ENCODE measurements around the gene DNAJA1. TPM values are rescaled to one million over a fixed set of nuclear protein-coding genes. Genes with fewer than 3 reads are reported as not detected.

The DNAJA1 gene
- total RNA-seq, 2 donors from 2014 or later: 60.5 to 112 TPM

GRCh38 chr9:33022755-33023154 is 2.3 kb upstream of the DNAJA1 start:
- H3K9me3 ChIP-seq: no peaks in the 10 kb centered on the region
- DNase-seq (ENCODE audit: low spot score): no peak
- peaks cover 5 to 40% of the 10 kb centered on the region in 2 donors for H3K4me1 ChIP-seq (ENCODE audit: control insufficient read depth in 1 of 2, low read depth in 2 of 2)
- H3K36me3 ChIP-seq: no peaks in the 10 kb centered on the region
- no peak for ATAC-seq (ENCODE audit: insufficient number of reproducible peaks, low FRiP score, low read depth)
- no peak overlapping the region for H3K27ac ChIP-seq
- H3K4me3 ChIP-seq: no peak overlapping the region
- TF ChIP-seq, protein P1, sequence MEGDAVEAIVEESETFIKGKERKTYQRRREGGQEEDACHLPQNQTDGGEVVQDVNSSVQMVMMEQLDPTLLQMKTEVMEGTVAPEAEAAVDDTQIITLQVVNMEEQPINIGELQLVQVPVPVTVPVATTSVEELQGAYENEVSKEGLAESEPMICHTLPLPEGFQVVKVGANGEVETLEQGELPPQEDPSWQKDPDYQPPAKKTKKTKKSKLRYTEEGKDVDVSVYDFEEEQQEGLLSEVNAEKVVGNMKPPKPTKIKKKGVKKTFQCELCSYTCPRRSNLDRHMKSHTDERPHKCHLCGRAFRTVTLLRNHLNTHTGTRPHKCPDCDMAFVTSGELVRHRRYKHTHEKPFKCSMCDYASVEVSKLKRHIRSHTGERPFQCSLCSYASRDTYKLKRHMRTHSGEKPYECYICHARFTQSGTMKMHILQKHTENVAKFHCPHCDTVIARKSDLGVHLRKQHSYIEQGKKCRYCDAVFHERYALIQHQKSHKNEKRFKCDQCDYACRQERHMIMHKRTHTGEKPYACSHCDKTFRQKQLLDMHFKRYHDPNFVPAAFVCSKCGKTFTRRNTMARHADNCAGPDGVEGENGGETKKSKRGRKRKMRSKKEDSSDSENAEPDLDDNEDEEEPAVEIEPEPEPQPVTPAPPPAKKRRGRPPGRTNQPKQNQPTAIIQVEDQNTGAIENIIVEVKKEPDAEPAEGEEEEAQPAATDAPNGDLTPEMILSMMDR (IDR thresholded peaks at IDR 0.05): no peak
- H3K27me3 ChIP-seq (replicated peaks; ENCODE audit: insufficient read depth): no peaks in the 10 kb centered on the region

DNA sequence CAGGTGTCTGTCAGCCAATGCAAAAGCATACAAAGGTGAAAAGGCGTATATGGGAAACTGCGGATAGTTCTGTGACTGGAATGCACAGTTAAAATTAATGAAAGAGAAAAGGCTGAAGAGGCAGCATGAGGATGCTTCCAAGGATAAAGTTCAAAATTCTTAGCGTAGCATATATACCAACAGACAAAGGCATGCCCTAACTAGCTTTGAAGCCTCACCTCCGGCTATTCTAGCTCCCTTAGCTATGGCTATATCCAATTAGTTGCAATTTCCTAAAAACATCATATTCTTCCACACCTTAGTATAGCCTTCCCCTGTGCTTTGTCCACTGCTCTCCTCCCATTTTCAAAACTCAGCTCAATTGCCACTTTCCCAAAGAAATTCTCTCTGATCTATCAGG is 1.4 kb upstream of the DNAJA1 start:
- Histone ChIP-seq H3K27ac (peak overlapping the region in 1 of 2 donors; percentile 94), H3K4me3 (peak overlapping the region; percentile 92), H3K9me3 (no peaks in the 10 kb centered on the region), H3K4me1 (ENCODE audit: control insufficient read depth in 1 of 2, low read depth in 2 of 2) (peaks cover 12 to 49% of the 10 kb centered on the region in 2 donors), H3K27me3 (replicated peaks; ENCODE audit: insufficient read depth) (no peaks in the 10 kb centered on the region), H3K36me3 (no peaks in the 10 kb centered on the region)
- TF ChIP-seq, protein P1 (IDR thresholded peaks at IDR 0.05): no peak
- no peak for ATAC-seq (ENCODE audit: insufficient number of reproducible peaks, low FRiP score, low read depth)
- DNase-seq (ENCODE audit: low spot score): no peak

DNA sequence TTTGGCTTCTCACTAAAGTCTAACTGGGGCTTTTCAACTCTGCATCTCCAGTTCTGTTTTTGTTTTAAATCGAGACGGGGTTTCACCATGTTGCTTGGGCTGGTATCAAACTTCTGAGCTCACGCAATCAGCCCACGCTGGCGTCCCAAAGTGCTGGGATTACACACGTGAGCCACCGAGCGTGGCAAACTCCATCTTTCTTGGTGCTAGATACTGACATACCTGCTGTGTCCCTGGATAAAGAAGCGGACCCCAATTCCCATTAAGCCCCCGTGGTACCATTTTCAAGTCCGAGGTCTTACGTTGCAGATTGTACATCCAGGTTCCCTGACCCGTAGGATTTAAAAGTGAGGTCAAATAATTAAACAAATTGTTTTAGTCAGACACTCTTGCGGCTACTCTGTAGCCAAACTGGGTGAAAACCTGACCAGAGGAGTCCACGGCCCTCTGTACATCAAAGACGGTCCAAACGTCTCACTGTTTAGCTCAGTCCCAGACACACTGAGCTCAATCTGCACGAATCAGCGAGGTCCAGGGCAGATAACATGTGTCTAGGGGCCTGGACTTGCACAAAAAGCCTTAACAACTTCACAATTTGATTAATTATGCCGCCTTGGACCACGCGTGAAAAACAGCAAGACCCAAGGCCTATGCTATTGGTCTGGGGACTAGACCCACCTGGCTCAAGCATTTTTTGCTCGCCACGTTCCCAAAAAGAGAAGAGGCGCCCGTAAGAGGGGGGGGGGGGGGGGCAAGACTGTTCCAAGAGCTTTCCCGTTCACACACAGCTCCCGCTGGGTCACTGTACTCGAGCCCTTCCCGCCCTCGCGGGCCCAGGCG is 727 bp upstream of the DNAJA1 start:
- TF ChIP-seq, protein P1 (IDR thresholded peaks at IDR 0.05): no peak
- DNase-seq (ENCODE audit: low spot score) (no peak), ATAC-seq (ENCODE audit: insufficient number of reproducible peaks, low FRiP score, low read depth) (peak; percentile 9)
- Histone ChIP-seq H3K4me3 (peak overlapping the region; percentile 92), H3K27me3 (replicated peaks; ENCODE audit: insufficient read depth) (no peaks in the 10 kb centered on the region), H3K4me1 (ENCODE audit: control insufficient read depth in 1 of 2, low read depth in 2 of 2) (peaks cover 19 to 54% of the 10 kb centered on the region in 2 donors), H3K27ac (peak overlapping the region; percentile 94 to 96), H3K36me3 (no peaks in the 10 kb centered on the region), H3K9me3 (no peaks in the 10 kb centered on the region)

DNA sequence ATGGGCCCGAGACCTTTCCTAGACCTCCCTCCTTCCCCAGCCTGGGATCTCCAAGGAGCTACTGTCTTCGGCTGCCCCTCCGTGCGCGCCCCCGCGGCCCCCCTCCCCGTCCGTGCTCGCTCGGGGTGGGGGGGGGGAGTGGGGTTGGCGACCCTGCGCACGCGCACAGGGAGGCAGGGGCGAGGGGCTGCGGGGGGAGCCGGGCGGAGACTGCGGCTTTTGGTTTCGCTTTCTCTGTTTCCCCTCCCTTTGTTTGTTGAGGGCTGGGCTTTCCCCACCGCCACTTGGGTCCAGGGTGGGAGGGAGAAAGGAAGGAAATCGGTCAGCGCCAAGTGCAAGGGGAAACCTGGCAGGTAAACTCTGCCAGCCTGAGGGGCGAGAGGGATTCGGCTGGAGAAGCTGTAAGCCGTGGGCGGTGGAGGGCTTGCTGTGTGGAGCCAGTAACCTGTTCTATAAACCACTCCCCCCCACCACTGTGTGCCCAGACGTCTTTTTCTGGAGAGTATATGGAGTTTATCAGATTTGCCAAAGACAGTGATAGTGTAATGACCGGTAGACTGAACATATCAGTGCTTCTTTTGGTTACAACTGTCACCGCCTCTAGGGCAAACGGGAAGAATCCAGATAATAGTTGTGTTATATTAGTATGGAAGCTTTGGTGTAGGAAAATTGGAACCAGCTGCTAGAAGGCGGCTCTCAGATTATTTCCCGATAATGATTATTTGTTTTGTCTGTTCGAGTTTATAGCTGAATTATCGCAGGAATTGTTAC is 684 bp downstream of the DNAJA1 start:
- DNase-seq (ENCODE audit: low spot score) (no peak), ATAC-seq (ENCODE audit: insufficient number of reproducible peaks, low FRiP score, low read depth) (peak; percentile 27)
- TF ChIP-seq, protein P1 (IDR thresholded peaks at IDR 0.05): no peak
- Histone ChIP-seq H3K27me3 (replicated peaks; ENCODE audit: insufficient read depth) (no peaks in the 10 kb centered on the region), H3K36me3 (peaks cover 2% of the 10 kb centered on the region), H3K4me1 (ENCODE audit: control insufficient read depth in 1 of 2, low read depth in 2 of 2) (peaks cover 23 to 54% of the 10 kb centered on the region in 2 donors), H3K27ac (peak overlapping the region; percentile 94 to 96), H3K9me3 (no peaks in the 10 kb centered on the region), H3K4me3 (peak overlapping the region; percentile 92)

GRCh38 chr9:33029231-33029786 is 4.2 kb downstream of the DNAJA1 start:
- ATAC-seq (ENCODE audit: insufficient number of reproducible peaks, low FRiP score, low read depth) (no peak), DNase-seq (ENCODE audit: low spot score) (no peak)
- no peaks in the 10 kb centered on the region for H3K27me3 ChIP-seq (replicated peaks; ENCODE audit: insufficient read depth)
- H3K4me1 ChIP-seq (ENCODE audit: control insufficient read depth in 1 of 2, low read depth in 2 of 2): peaks cover 18 to 35% of the 10 kb centered on the region in 2 donors
- H3K36me3 ChIP-seq: peaks cover 14% of the 10 kb centered on the region
- H3K27ac ChIP-seq: no peak overlapping the region
- H3K4me3 ChIP-seq: no peak overlapping the region
- H3K9me3 ChIP-seq: no peaks in the 10 kb centered on the region
- TF ChIP-seq, protein P1 (IDR thresholded peaks at IDR 0.05): no peak
